Panc1 (cell line): ENCODE measurements around the gene DBET. TPM values are rescaled to one million over a fixed set of nuclear protein-coding genes. Genes with fewer than 3 reads are reported as not detected.
"Not testable (repeated sequence)": the region's sequence is repeated elsewhere in the genome, so short reads cannot be mapped to it uniquely, and the experiment has no call there.

Experiments used
- ATAC-seq: fragments of 200-7000 bp; cut with Tn5 transposase; 2 replicates; pipeline ENCODE4 v1.9.1; 2020; ENCODE audit warnings: mild to moderate bottlenecking, moderate library complexity
- BruUV-seq: library from RNA; stranded (reverse); fragments of 400-500 nt; replicated peaks from 2 replicates; lab custom pipeline; 2021; lab: Mats Ljungman, UMichigan
- CTCF ChIA-PET: fragments of 300-600 bp; sonication (Branson Sonifier 250); formaldehyde crosslinking; loops from one replicate; lab custom pipeline; 2022; ENCODE audit warnings: antibody characterized with exemption; lab: Charles Lee
- POLR2A ChIA-PET: fragments of 300-600 bp; sonication (Branson Sonifier 250); formaldehyde crosslinking; loops from one replicate; lab custom pipeline; 2022; ENCODE audit warnings: antibody characterized with exemption; lab: Charles Lee
- DNase-seq: peaks from one replicate; pipeline ENCODE4 v3.0.0-alpha.2; 2010; ENCODE audit warnings: low read depth, low spot score
- H3K27ac ChIP-seq: 2 replicates; pipeline ENCODE4 v1.5.1; 2011; ENCODE audit warnings: mild to moderate bottlenecking, low read length, inconsistent platforms
- H3K27me3 ChIP-seq: fragments of 200-500 bp; sonication (Bioruptor generic); 2 replicates; pipeline ENCODE4 v1.6.0; 2014; ENCODE audit warnings: low read length, inconsistent platforms; ENCODE audit not compliant: control insufficient read depth, insufficient read depth
- H3K36me3 ChIP-seq: fragments of 200-500 bp; sonication (Bioruptor generic); 2 replicates; pipeline ENCODE4 v1.5.1; 2014; ENCODE audit warnings: inconsistent platforms, mild to moderate bottlenecking, low read length, moderate library complexity; ENCODE audit not compliant: control insufficient read depth, insufficient read depth
- H3K4me1 ChIP-seq: 2 replicates; pipeline ENCODE4 v1.5.1; 2011; ENCODE audit warnings: inconsistent platforms, mild to moderate bottlenecking, low read length, moderate library complexity; ENCODE audit not compliant: control insufficient read depth, insufficient read depth
- H3K4me3 ChIP-seq, 2 experiments: 2 replicates each; pipeline ENCODE4 v1.5.1; 2011 to 2012; ENCODE audit warnings: low read depth in 2 of 2, low read length in 2 of 2, mild to moderate bottlenecking in 2 of 2, inconsistent platforms in 1 of 2, moderate library complexity in 1 of 2
- H3K9me3 ChIP-seq: fragments of 200-500 bp; sonication (Bioruptor generic); 2 replicates; pipeline ENCODE4 v1.5.1; 2014; ENCODE audit warnings: low read depth, mild to moderate bottlenecking, inconsistent platforms, low read length, moderate library complexity; ENCODE audit not compliant: control insufficient read depth, insufficient read depth
- in situ Hi-C: cut with HindIII; loops from 2 replicates; pipeline ENCODE4 v1.10.0; 2016; ENCODE audit warnings: low sequenced_read_pairs, low pct_unique_long_range_greater_than_20kb
- intact Hi-C: fragments of 100-400 bp; cut with micrococcal nuclease; formaldehyde crosslinking; loops from one replicate; pipeline ENCODE4 v1.10.0; 2022; ENCODE audit not compliant: unreplicated experiment
- total RNA-seq: library from RNA; stranded (reverse); gene quantifications from one replicate; pipeline ENCODE4 v1.2.1, GENCODE V29; 2021; ENCODE audit not compliant: unreplicated experiment

The DBET gene
- total RNA-seq, 1 experiment from 2014 or later: not detected

DNA sequence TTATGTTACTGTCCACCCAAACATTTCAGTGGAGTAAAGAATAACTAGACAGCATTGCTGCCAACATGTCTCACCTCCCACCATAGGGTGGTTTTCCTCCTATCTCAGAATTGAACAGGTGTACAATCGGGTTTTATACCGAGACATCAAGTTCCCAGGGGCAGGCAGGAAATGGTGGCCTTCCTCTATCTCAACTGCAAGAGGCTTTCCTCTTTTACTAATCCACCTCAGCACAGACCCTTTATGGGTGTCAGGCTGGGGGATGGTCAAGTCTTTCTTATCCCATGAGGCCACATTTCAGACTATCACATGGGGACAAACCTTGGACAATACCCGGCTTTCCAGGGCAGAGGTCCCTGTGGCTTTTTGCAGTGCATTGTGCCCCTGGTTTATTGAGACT is 48.6 kb downstream of the DBET start:
- POLR2A ChIA-PET, in situ Hi-C loops, BruUV-seq, H3K9me3 ChIP-seq, DNase-seq, H3K27me3 ChIP-seq, ATAC-seq, intact Hi-C loops, H3K4me1 ChIP-seq, H3K36me3 ChIP-seq, H3K27ac ChIP-seq, CTCF ChIA-PET, H3K4me3 ChIP-seq: not testable (repeated sequence)

DNA sequence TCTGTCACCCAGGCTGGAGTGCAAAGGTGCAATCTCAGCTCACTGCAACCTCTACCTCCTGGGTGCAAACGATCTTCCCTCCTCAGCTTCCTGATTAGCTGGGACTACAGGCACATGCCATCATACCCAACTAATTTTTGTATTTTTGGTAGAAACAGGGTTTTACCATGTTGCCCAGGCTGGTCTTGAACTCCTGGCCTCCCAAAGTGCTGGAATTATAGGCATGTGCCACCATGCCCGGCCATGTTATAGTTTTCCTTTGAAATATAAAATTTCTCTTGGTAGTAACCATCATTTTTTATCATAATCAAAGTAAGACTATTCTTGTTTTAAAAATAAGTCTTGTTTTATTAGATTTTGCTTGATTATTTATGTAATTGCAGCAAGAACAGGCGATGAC is 50.7 kb downstream of the DBET start:
- BruUV-seq, POLR2A ChIA-PET, intact Hi-C loops, H3K27ac ChIP-seq, H3K36me3 ChIP-seq, H3K9me3 ChIP-seq, H3K27me3 ChIP-seq, ATAC-seq, in situ Hi-C loops, CTCF ChIA-PET, H3K4me1 ChIP-seq, DNase-seq, H3K4me3 ChIP-seq: not testable (repeated sequence)

Other genes starting within 250 kb of the DBET start
- 16.1 TPM for gene FRG1, start 123.6 kb upstream of the DBET start, total RNA-seq
- gene FRG2, start 37.2 kb upstream of the DBET start, total RNA-seq: not detected
- gene DUX4, start 109.3 kb downstream of the DBET start, total RNA-seq: not detected